DOHH2 (cell line): Measurements from ENCODE around the gene CTRL.
A peak's percentile ranks its signal among the peaks of the same experiment; 100 is the strongest.

ENCODE experiments used
- H3F3A ChIP-seq: fragments of 200-600 bp; sonication (generic), shearing (Covaris generic); 2 replicates; pipeline ENCODE4 v1.6.0; 2016; ENCODE audit warnings: antibody characterized with exemption, mild to moderate bottlenecking; ENCODE audit not compliant: control insufficient read depth, insufficient read depth
- H3K27ac ChIP-seq: fragments of 200-600 bp; sonication (generic); 2 replicates; pipeline ENCODE4 v1.5.1; 2014; ENCODE audit warnings: low read depth, mild to moderate bottlenecking, low read length, moderate library complexity
- H3K27me3 ChIP-seq: fragments of 200-600 bp; sonication (generic); 2 replicates; pipeline ENCODE4 v1.6.1; 2014; ENCODE audit warnings: mild to moderate bottlenecking, low read length, mixed read lengths; ENCODE audit not compliant: control insufficient read depth
- H3K36me3 ChIP-seq: fragments of 200-600 bp; sonication (generic); 2 replicates; pipeline ENCODE4 v1.6.1; 2014; ENCODE audit warnings: mild to moderate bottlenecking, low read length, moderate library complexity, mixed read lengths; ENCODE audit not compliant: control insufficient read depth
- H3K4me1 ChIP-seq: fragments of 200-600 bp; sonication (generic); 2 replicates; pipeline ENCODE4 v1.6.1; 2014; ENCODE audit warnings: mild to moderate bottlenecking, low read length, mixed read lengths; ENCODE audit not compliant: control insufficient read depth
- H3K4me2 ChIP-seq: fragments of 200-600 bp; sonication (generic); 2 replicates; pipeline ENCODE4 v1.6.0; 2014; ENCODE audit warnings: mild to moderate bottlenecking, low read length, moderate library complexity
- H3K4me3 ChIP-seq: fragments of 200-600 bp; sonication (generic); 2 replicates; pipeline ENCODE4 v1.5.1; 2014; ENCODE audit warnings: mild to moderate bottlenecking, low read length, mixed read lengths
- H3K79me2 ChIP-seq: fragments of 200-600 bp; sonication (generic); 2 replicates; pipeline ENCODE4 v1.6.1; 2014; ENCODE audit warnings: mild to moderate bottlenecking, low read length, mixed read lengths; ENCODE audit not compliant: control insufficient read depth
- H3K9me2 ChIP-seq: fragments of 200-600 bp; sonication (generic); replicated peaks from 2 replicates; pipeline ENCODE4 v1.6.1; 2014; ENCODE audit warnings: mild to moderate bottlenecking, low read length, mixed read lengths; ENCODE audit not compliant: control insufficient read depth
- H3K9me3 ChIP-seq: fragments of 200-600 bp; sonication (generic); 2 replicates; pipeline ENCODE4 v1.6.1; 2014; ENCODE audit warnings: antibody characterized with exemption, low read length, mixed read lengths; ENCODE audit not compliant: control insufficient read depth, insufficient read depth
- H4K20me1 ChIP-seq: fragments of 200-600 bp; sonication (generic); 2 replicates; pipeline ENCODE4 v1.6.0; 2014; ENCODE audit warnings: low read depth, mild to moderate bottlenecking, antibody characterized with exemption, low read length, moderate library complexity; ENCODE audit not compliant: control insufficient read depth, insufficient read depth
- EZH2phosphoT487 ChIP-seq: fragments of 200-600 bp; sonication (generic); IDR thresholded peaks from 2 replicates; pipeline ENCODE4 v1.6.1; 2017; ENCODE audit warnings: borderline replicate concordance, mild to moderate bottlenecking, antibody characterized with exemption, low read length, moderate library complexity, mixed read lengths
- TF ChIP-seq, protein P1 (sequence below): fragments of 200-600 bp; sonication (generic); IDR thresholded peaks from one replicate; pipeline ENCODE4 v1.5.1; 2014; ENCODE audit warnings: antibody characterized with exemption, mild to moderate bottlenecking, low read depth, low read length; ENCODE audit not compliant: poor library complexity, severe bottlenecking

Gene CTRL

GRCh38 chr16:67965668-67966548, 34.2 kb upstream of the CTRL start:
- peaks cover 29% of the 10 kb centered on the region for H3K4me1 ChIP-seq
- TF ChIP-seq, protein P1, sequence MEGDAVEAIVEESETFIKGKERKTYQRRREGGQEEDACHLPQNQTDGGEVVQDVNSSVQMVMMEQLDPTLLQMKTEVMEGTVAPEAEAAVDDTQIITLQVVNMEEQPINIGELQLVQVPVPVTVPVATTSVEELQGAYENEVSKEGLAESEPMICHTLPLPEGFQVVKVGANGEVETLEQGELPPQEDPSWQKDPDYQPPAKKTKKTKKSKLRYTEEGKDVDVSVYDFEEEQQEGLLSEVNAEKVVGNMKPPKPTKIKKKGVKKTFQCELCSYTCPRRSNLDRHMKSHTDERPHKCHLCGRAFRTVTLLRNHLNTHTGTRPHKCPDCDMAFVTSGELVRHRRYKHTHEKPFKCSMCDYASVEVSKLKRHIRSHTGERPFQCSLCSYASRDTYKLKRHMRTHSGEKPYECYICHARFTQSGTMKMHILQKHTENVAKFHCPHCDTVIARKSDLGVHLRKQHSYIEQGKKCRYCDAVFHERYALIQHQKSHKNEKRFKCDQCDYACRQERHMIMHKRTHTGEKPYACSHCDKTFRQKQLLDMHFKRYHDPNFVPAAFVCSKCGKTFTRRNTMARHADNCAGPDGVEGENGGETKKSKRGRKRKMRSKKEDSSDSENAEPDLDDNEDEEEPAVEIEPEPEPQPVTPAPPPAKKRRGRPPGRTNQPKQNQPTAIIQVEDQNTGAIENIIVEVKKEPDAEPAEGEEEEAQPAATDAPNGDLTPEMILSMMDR = no peak
- TF ChIP-seq EZH2phosphoT487 = no peak
- no peaks in the 10 kb centered on the region for H3K9me3 ChIP-seq
- H3F3A ChIP-seq = peaks cover 7% of the 10 kb centered on the region; the same call in 1 of the 2 replicates
- no peaks in the 10 kb centered on the region for H3K9me2 ChIP-seq
- H3K4me3 ChIP-seq = no peak overlapping the region
- H3K79me2 ChIP-seq = 0 out of 2 replicates have a peak, but pooled peaks cover 6% of the 10 kb centered on the region
- no peak overlapping the region for H3K27ac ChIP-seq
- 0 out of 2 replicates have a peak, but pooled peaks cover 3% of the 10 kb centered on the region for H4K20me1 ChIP-seq
- H3K36me3 ChIP-seq = no peaks in the 10 kb centered on the region
- H3K27me3 ChIP-seq = no peaks in the 10 kb centered on the region
- 0 out of 2 replicates have a peak overlapping the region, but pooled peaks have one; percentile 94 for H3K4me2 ChIP-seq

DNA sequence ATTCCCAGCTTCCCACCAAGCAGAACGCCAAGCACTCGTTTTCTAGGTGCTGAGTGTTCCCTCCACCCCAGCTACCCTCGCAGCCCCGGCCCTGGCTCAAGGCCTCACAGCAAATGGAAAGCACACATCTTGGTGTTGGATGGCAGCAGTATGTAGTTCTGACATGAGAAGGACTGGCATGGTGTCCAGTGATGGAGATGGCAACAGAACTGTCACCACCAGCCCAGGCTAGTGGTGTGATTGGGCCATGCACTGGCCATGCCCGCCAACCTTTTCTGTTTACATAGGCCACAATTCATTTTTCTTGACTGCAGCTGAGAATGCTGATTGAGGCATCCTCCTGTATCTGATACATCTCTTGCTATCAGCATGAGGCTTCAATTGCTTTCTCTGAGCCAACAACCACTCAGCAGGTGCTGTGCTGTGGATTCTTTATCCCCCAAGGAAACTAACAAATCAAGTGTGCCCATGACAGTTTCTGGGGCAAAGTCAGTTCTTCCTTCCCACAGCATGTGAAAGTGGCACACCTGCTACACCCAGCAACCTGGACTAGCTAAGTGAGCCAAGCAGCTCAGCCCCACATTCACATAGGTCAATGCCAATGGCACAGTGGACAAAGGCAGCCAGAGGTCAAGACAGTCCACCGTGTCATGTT, 32.9 kb upstream of the CTRL start:
- Histone ChIP-seq H3K4me2 (no peak overlapping the region), H3F3A (peaks cover 7% of the 10 kb centered on the region; the same call in 1 of the 2 replicates), H3K79me2 (0 out of 2 replicates have a peak, but pooled peaks cover 6% of the 10 kb centered on the region), H3K4me1 (peaks cover 29% of the 10 kb centered on the region), H3K27me3 (no peaks in the 10 kb centered on the region), H3K36me3 (no peaks in the 10 kb centered on the region; the same call in 1 of the 2 replicates), H3K9me2 (no peaks in the 10 kb centered on the region), H3K9me3 (no peaks in the 10 kb centered on the region), H4K20me1 (0 out of 2 replicates have a peak, but pooled peaks cover 3% of the 10 kb centered on the region), H3K27ac (no peak overlapping the region), H3K4me3 (no peak overlapping the region)
- no peak for TF ChIP-seq EZH2phosphoT487
- TF ChIP-seq, protein P1 = no peak

- Histone ChIP-seq H3F3A (peaks cover 7% of the 10 kb centered on the region; the same call in 1 of the 2 replicates), H3K4me2 (no peak overlapping the region), H4K20me1 (0 out of 2 replicates have a peak, but pooled peaks cover 3% of the 10 kb centered on the region), H3K79me2 (0 out of 2 replicates have a peak, but pooled peaks cover 6% of the 10 kb centered on the region), H3K9me3 (no peaks in the 10 kb centered on the region), H3K9me2 (no peaks in the 10 kb centered on the region), H3K4me1 (peaks cover 21% of the 10 kb centered on the region), H3K27ac (no peak overlapping the region), H3K36me3 (no peaks in the 10 kb centered on the region; the same call in 1 of the 2 replicates), H3K4me3 (no peak overlapping the region), H3K27me3 (no peaks in the 10 kb centered on the region)
- no peak for TF ChIP-seq EZH2phosphoT487
- TF ChIP-seq, protein P1 = no peak
These were observed 32.1 kb upstream of the CTRL start for GRCh38 chr16:67963662-67964321.
